A549 (cell line): ENCODE data around the gene OR4F15. TPM values are rescaled to one million over a fixed set of nuclear protein-coding genes. Genes with fewer than 3 reads are reported as not detected.
"Not testable (repeated sequence)": the region's sequence is repeated elsewhere in the genome, so short reads cannot be mapped to it uniquely, and the experiment has no call there.

Experiments used
- ATAC-seq, 2 experiments: fragments of 200-7000 bp in 1 of 2; fragments of >200 bp in 1 of 2; cut with Nextera tagmentation in 1 of 2; cut with Tn5 transposase in 1 of 2; 3 replicates each; pipeline versions ENCODE4 v1.8.0 to v1.9.1; 2018 to 2020; ENCODE audit warnings: mild to moderate bottlenecking in 1 of 2, moderate library complexity in 1 of 2
- CTCF ChIA-PET: fragments of 300-600 bp; sonication (Branson Sonifier 250); formaldehyde crosslinking; extraction: SDS; loops from one replicate; lab custom pipeline; 2021; ENCODE audit warnings: antibody characterized with exemption, inconsistent platforms; lab: Yijun Ruan, JAX
- POLR2A ChIA-PET: fragments of 350-600 bp; formaldehyde crosslinking; extraction: SDS; loops from one replicate; lab custom pipeline; 2021; ENCODE audit warnings: antibody characterized with exemption, inconsistent platforms; lab: Yijun Ruan, JAX
- DNase-seq, 2 experiments: peaks; one replicate each; pipeline versions ENCODE4 v3.0.0 to v3.0.0-alpha.2; 2011 to 2016; ENCODE audit warnings: low read depth in 1 of 2, low spot score in 1 of 2
- FAIRE-seq: peaks from 2 replicates; lab custom pipeline; 2011; peaks lifted over from hg19 to GRCh38; lab: Jason Lieb, UNC
- H3K27ac ChIP-seq, 2 experiments: fragments of >200 bp; sonication (Bioruptor Twin); formaldehyde crosslinking; 3 replicates each; pipeline ENCODE4 v1.5.1; 2016 to 2017
- H3K4me1 ChIP-seq: fragments of >200 bp; sonication (Bioruptor Twin); formaldehyde crosslinking; 3 replicates; pipeline ENCODE4 v1.6.1; 2016
- H3K4me2 ChIP-seq: fragments of >200 bp; sonication (Bioruptor Twin); formaldehyde crosslinking; 3 replicates; pipeline ENCODE4 v1.6.1; 2016
- H3K4me3 ChIP-seq: fragments of >200 bp; sonication (Bioruptor Twin); formaldehyde crosslinking; 3 replicates; pipeline ENCODE4 v1.5.1; 2016
- H3K9me3 ChIP-seq: fragments of >200 bp; sonication (Bioruptor Twin); formaldehyde crosslinking; 3 replicates; pipeline ENCODE4 v1.6.1; 2016
- CEBPB ChIP-seq, 2 experiments: fragments of >200 bp in 1 of 2; sonication (Bioruptor Twin) in 1 of 2; formaldehyde crosslinking in 1 of 2; IDR thresholded peaks; 2 replicates each; pipeline ENCODE4 v1.6.1; 2012 to 2016
- EP300 ChIP-seq, 2 experiments: fragments of >200 bp; sonication (Bioruptor Twin); formaldehyde crosslinking; IDR thresholded peaks; 2 replicates in 1 of 2; 3 replicates in 1 of 2; pipeline ENCODE4 v1.6.1; 2016 to 2017
- ESRRA ChIP-seq: fragments of 150-350 bp; IDR thresholded peaks from 2 replicates; pipeline ENCODE4 v1.6.1; 2014; ENCODE audit warnings: mild to moderate bottlenecking, low read length, borderline replicate concordance
- FOSL2 ChIP-seq, 2 experiments: fragments of 450-650 bp in 1 of 2; fragments of >200 bp in 1 of 2; sonication (Bioruptor Twin) in 1 of 2; formaldehyde crosslinking; IDR thresholded peaks; 2 replicates each; pipeline versions ENCODE4 v1.5.0 to v1.6.1; 2016 to 2020; ENCODE audit warnings: mild to moderate bottlenecking in 1 of 2, moderate library complexity in 1 of 2
- FOXS1 ChIP-seq: fragments of 250-450 bp; sonication (Bioruptor Pico); IDR thresholded peaks from 2 replicates; pipeline ENCODE4 v1.5.0; 2020; ENCODE audit warnings: mild to moderate bottlenecking, moderate library complexity
- GATA3 ChIP-seq: IDR thresholded peaks from 2 replicates; pipeline ENCODE4 v1.6.1; 2012; ENCODE audit warnings: borderline replicate concordance
- HDAC2 ChIP-seq: fragments of 200-600 bp; sonication (generic); IDR thresholded peaks from 2 replicates; pipeline ENCODE4 v1.6.1; 2016
- HEYL ChIP-seq: fragments of 250-450 bp; sonication (Bioruptor Pico); IDR thresholded peaks from 2 replicates; pipeline ENCODE4 v1.8.0; 2021; ENCODE audit warnings: mild to moderate bottlenecking, moderate library complexity
- JUNB ChIP-seq: fragments of >200 bp; sonication (Bioruptor Twin); formaldehyde crosslinking; IDR thresholded peaks from 2 replicates; pipeline ENCODE4 v1.6.1; 2016
- MAX ChIP-seq: IDR thresholded peaks from 2 replicates; pipeline ENCODE4 v1.6.1; 2012
- MYC ChIP-seq: IDR thresholded peaks from 2 replicates; pipeline ENCODE4 v1.6.1; 2012; ENCODE audit warnings: mild to moderate bottlenecking, inconsistent platforms, low read length, improper control_type of control experiment, borderline replicate concordance
- NR3C1 ChIP-seq: fragments of >200 bp; sonication (Bioruptor Twin); formaldehyde crosslinking; IDR thresholded peaks from 3 replicates; pipeline ENCODE4 v1.6.1; 2017
- POLR2AphosphoS2 ChIP-seq: conservative IDR thresholded peaks from 2 replicates; pipeline ENCODE4 v1.6.1; 2012; ENCODE audit warnings: low read length, improper control_type of control experiment, inconsistent platforms
- REST ChIP-seq: fragments of 200-600 bp; sonication (generic); IDR thresholded peaks from 2 replicates; pipeline ENCODE4 v1.6.1; 2016; ENCODE audit warnings: antibody characterized with exemption, mild to moderate bottlenecking, moderate library complexity
- RNF2 ChIP-seq: fragments of 200-600 bp; sonication (generic); IDR thresholded peaks from 2 replicates; pipeline ENCODE4 v1.6.1; 2016; ENCODE audit warnings: low read depth, mild to moderate bottlenecking, antibody characterized with exemption, moderate library complexity, borderline replicate concordance
- TP53 ChIP-seq: fragments of 250-450 bp; sonication (Bioruptor Pico); IDR thresholded peaks from 2 replicates; pipeline ENCODE4 v1.5.0; 2021; ENCODE audit warnings: mild to moderate bottlenecking, moderate library complexity
- ZFP36 ChIP-seq: fragments of 450-650 bp; IDR thresholded peaks from 2 replicates; pipeline ENCODE4 v1.6.1; 2014; ENCODE audit warnings: borderline replicate concordance; ENCODE audit not compliant: partially characterized antibody
- WGBS: methylation state at CpG from one replicate; pipeline ENCODE4 v1.1.6; 2017; ENCODE audit errors: missing lambda C conversion rate; 5-methylcytosine and 5-hydroxymethylcytosine counted together
- polyA plus RNA-seq, 4 experiments: library from polyadenylated mRNA; depleted of rRNA in 3 of 4; stranded (reverse); fragments of >200 nt; fragmentation: RNase III in 1 of 4; extraction: RNeasy Plus Mini Kit Qiagen cat#74134 plus additional on column Dnase treatment in 1 of 4; gene quantifications; 2 replicates in 3 of 4; 3 replicates in 1 of 4; pipeline ENCODE4 v1.2.3, GENCODE V29; 2011 to 2017

OR4F15 gene
- polyA plus RNA-seq, 2 of the 4 experiments (the other 2 are of a cell fraction) = not detected

DNA sequence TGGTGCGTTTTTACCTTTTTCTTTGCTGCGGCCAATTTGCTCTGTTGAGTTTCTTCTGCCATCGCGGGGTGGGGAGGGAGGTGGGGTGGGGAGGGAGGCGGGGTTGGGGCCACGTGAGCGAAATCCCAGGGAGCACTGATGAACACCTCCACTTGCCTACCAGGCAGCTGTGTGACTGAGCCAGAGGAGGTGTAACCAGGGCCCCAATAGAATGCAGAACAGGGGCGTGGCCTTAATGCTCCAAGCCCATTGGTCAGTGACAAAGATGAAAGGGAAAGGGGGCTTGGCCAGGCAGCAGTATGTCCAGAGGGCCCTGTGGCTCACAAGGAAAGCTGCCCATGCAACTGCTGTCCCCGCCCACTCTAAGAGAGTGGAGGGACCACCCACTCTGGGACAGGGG, 30.1 kb upstream of the OR4F15 start:
- no peak overlapping the region for H3K27ac ChIP-seq
- WGBS = 44% methylated on average over 9 of the region's 9 CpGs
- ATAC-seq (no peak), FAIRE-seq (no peak), DNase-seq (no peak)
- no peak overlapping the region for H3K4me3 ChIP-seq
- H3K4me1 ChIP-seq = no peaks in the 10 kb centered on the region
- ChIA-PET POLR2A (no interaction called here), CTCF (no interaction called here)
- TF ChIP-seq ZFP36 (no peak), MYC (no peak), HEYL (CRISPR knock-in tag) (no peak), FOXS1 (no peak), POLR2AphosphoS2 (no peak)
- H3K9me3 ChIP-seq = no peaks in the 10 kb centered on the region
- no peak overlapping the region for H3K4me2 ChIP-seq

GRCh38 chr15:101784644-101785043, 27.4 kb upstream of the OR4F15 start:
- ChIA-PET CTCF (no interaction called here), POLR2A (no interaction called here)
- 0% methylated on average over 2 of the region's 2 CpGs for WGBS
- DNase-seq = no peak
- Histone ChIP-seq H3K4me2 (no peak overlapping the region), H3K4me3 (no peak overlapping the region), H3K4me1 (no peaks in the 10 kb centered on the region), H3K27ac (no peak overlapping the region), H3K9me3 (no peaks in the 10 kb centered on the region)
- no peak for ATAC-seq
- FAIRE-seq = no peak
- TF ChIP-seq JUNB = no peak
- TF ChIP-seq EP300 (IDR thresholded peaks at IDR 0.05) = no peak
- TF ChIP-seq FOXS1 = no peak
- no peak for TF ChIP-seq ESRRA
- TF ChIP-seq CEBPB (IDR thresholded peaks at IDR 0.05) = no peak
- TF ChIP-seq HDAC2 = no peak
- TF ChIP-seq FOSL2 (IDR thresholded peaks at IDR 0.05) = no peak
- no peak for TF ChIP-seq FOSL2 (CRISPR knock-in tag; IDR thresholded peaks at IDR 0.05)
- no peak for TF ChIP-seq GATA3
- TF ChIP-seq MAX = no peak
- no peak for TF ChIP-seq ZFP36
- no peak for TF ChIP-seq REST
- TF ChIP-seq NR3C1 = no peak
- no peak for TF ChIP-seq RNF2
- no peak for TF ChIP-seq TP53 (CRISPR knock-in tag)

GRCh38 chr15:101786422-101786821, 25.6 kb upstream of the OR4F15 start:
- DNase-seq, CTCF ChIA-PET, H3K4me1 ChIP-seq, POLR2A ChIA-PET, H3K4me2 ChIP-seq, ATAC-seq, H3K4me3 ChIP-seq, FAIRE-seq, H3K27ac ChIP-seq, H3K9me3 ChIP-seq: not testable (repeated sequence)
- 15% methylated on average over 2 of the region's 2 CpGs for WGBS

- DNase-seq, FAIRE-seq, ATAC-seq, H3K4me1 ChIP-seq, H3K9me3 ChIP-seq, H3K27ac ChIP-seq, H3K4me2 ChIP-seq, H3K4me3 ChIP-seq, POLR2A ChIA-PET: not testable (repeated sequence)
- CTCF ChIA-PET = interaction anchor here (1.3 kb wide), 1 partner anchor 9 kb away, joined by 5 read pairs; no protein-coding TSS in a partner anchor
- WGBS = 42% methylated on average over 2 of the region's 2 CpGs
Measured at GRCh38 chr15:101788001-101788400, 24.0 kb upstream of the OR4F15 start.

DNA sequence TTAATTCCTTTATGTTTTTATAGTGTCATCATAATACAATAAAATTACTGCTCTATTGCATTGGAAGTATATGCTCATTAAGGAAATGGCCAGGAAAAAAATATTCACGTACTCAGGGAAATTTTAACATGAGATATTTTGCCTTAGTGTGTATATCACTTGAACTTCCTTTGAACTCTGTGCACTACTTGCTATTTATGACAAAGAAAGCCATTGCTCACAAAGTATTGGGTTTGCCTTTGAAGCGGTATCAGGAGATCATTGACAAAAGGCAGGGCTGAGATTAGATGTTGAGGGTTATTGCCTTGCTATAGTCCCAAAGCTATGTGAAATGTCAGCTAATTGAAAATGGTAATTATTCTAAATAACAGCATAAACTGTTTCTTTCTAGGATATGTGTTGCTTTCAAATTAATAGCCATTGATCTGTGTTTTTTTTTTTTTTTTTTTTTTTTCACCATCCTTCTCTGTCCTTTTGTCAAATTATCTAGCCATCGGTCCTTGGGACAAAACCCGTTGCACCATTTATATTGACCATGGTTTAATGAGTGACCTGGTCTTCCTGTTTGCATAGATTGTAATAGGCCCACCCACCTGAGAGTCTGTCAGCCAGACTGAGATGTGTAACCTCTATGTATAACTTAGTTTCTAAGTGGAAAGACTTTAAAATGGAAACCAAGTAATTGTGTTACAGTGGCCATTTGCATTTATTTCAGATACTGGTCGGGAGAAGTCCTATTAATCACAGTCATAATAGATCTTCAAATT, 23.3 kb upstream of the OR4F15 start:
- 20% methylated on average over 5 of the region's 5 CpGs for WGBS
- ATAC-seq, H3K27ac ChIP-seq, FAIRE-seq, H3K4me3 ChIP-seq, H3K4me2 ChIP-seq, DNase-seq, H3K9me3 ChIP-seq, H3K4me1 ChIP-seq, POLR2A ChIA-PET: not testable (repeated sequence)
- CTCF ChIA-PET = interaction anchor here (1.3 kb wide), 1 partner anchor 8 kb away, joined by 5 read pairs; no protein-coding TSS in a partner anchor

GRCh38 chr15:101790748-101791147, 21.3 kb upstream of the OR4F15 start:
- H3K4me2 ChIP-seq, DNase-seq, H3K4me1 ChIP-seq, ATAC-seq, H3K4me3 ChIP-seq, H3K9me3 ChIP-seq, CTCF ChIA-PET, H3K27ac ChIP-seq, POLR2A ChIA-PET, FAIRE-seq: not testable (repeated sequence)
- WGBS = 0% methylated on average over 1 of the region's 4 CpGs

GRCh38 chr15:101793981-101794380, 18.0 kb upstream of the OR4F15 start:
- H3K9me3 ChIP-seq, H3K27ac ChIP-seq, H3K4me3 ChIP-seq, H3K4me1 ChIP-seq, H3K4me2 ChIP-seq, POLR2A ChIA-PET, CTCF ChIA-PET, FAIRE-seq, DNase-seq, ATAC-seq: not testable (repeated sequence)
- WGBS = 22% methylated on average over 7 of the region's 7 CpGs
